ENCODE data around the gene AUH.

DNA sequence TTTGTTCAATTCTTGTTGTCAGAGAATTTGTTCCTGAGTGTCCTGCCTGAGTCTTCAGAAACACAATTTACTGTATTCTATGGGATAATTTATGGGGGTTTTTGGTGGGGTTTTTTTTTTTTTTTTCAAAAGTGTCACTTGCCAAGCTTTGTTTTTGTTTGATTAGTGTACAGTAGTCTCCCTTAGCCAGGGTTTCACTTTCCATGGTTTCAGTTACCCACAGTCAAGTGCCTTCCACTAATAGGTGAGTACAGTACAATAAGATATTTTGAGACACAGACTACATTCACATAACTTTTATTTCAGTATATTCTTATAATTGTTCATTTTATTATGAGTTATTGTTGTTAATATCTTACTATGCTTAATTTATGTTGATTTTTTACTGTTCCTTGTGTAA lies 25.0 kb upstream of the AUH start:
- TF ChIP-seq FOXM1 (IDR thresholded peaks at IDR 0.05; ENCODE audit: borderline replicate concordance, low read depth) (no peak), TEAD4 (IDR thresholded peaks at IDR 0.05) (no peak), EP300 (IDR thresholded peaks at IDR 0.05; ENCODE audit: borderline replicate concordance) (no peak), RAD21 (IDR thresholded peaks at IDR 0.05; ENCODE audit: low read depth) (no peak), TAF1 (IDR thresholded peaks at IDR 0.05; ENCODE audit: low read depth) (no peak), NFIC (IDR thresholded peaks at IDR 0.05) (no peak), YY1 (IDR thresholded peaks at IDR 0.05; ENCODE audit: low read depth) (no peak), CEBPB (IDR thresholded peaks at IDR 0.05) (no peak), TCF12 (IDR thresholded peaks at IDR 0.05; ENCODE audit: low read depth) (no peak), ZBTB7A (IDR thresholded peaks at IDR 0.05; ENCODE audit: low read depth) (no peak)
- TF ChIP-seq, protein P1, sequence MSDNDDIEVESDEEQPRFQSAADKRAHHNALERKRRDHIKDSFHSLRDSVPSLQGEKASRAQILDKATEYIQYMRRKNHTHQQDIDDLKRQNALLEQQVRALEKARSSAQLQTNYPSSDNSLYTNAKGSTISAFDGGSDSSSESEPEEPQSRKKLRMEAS (IDR thresholded peaks at IDR 0.05): no peak
- TF ChIP-seq, protein P2, sequence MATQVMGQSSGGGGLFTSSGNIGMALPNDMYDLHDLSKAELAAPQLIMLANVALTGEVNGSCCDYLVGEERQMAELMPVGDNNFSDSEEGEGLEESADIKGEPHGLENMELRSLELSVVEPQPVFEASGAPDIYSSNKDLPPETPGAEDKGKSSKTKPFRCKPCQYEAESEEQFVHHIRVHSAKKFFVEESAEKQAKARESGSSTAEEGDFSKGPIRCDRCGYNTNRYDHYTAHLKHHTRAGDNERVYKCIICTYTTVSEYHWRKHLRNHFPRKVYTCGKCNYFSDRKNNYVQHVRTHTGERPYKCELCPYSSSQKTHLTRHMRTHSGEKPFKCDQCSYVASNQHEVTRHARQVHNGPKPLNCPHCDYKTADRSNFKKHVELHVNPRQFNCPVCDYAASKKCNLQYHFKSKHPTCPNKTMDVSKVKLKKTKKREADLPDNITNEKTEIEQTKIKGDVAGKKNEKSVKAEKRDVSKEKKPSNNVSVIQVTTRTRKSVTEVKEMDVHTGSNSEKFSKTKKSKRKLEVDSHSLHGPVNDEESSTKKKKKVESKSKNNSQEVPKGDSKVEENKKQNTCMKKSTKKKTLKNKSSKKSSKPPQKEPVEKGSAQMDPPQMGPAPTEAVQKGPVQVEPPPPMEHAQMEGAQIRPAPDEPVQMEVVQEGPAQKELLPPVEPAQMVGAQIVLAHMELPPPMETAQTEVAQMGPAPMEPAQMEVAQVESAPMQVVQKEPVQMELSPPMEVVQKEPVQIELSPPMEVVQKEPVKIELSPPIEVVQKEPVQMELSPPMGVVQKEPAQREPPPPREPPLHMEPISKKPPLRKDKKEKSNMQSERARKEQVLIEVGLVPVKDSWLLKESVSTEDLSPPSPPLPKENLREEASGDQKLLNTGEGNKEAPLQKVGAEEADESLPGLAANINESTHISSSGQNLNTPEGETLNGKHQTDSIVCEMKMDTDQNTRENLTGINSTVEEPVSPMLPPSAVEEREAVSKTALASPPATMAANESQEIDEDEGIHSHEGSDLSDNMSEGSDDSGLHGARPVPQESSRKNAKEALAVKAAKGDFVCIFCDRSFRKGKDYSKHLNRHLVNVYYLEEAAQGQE (IDR thresholded peaks at IDR 0.05; ENCODE audit: low read depth): no peak
- TF ChIP-seq, protein P3, sequence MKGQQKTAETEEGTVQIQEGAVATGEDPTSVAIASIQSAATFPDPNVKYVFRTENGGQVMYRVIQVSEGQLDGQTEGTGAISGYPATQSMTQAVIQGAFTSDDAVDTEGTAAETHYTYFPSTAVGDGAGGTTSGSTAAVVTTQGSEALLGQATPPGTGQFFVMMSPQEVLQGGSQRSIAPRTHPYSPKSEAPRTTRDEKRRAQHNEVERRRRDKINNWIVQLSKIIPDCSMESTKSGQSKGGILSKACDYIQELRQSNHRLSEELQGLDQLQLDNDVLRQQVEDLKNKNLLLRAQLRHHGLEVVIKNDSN (IDR thresholded peaks at IDR 0.05): no peak

All from Ishikawa (cell line).